PFSK-1 (cell line): ENCODE measurements around the gene GMCL1.

Experiments
- FOXP2 ChIP-seq: optimal IDR thresholded peaks from 2 replicates; pipeline ENCODE3; 2011; ENCODE audit warnings: borderline replicate concordance, control low read depth, inconsistent platforms; ENCODE audit not compliant: insufficient read depth; ENCODE audit errors: extremely low read length, extremely low read depth
- POLR2AphosphoS5 ChIP-seq: IDR thresholded peaks from 2 replicates; pipeline ENCODE4 v1.6.1; 2012; ENCODE audit warnings: low read depth, mild to moderate bottlenecking, control low read depth, low read length, moderate library complexity
- REST ChIP-seq, 2 experiments: IDR thresholded peaks; 2 replicates each; pipeline versions ENCODE4 v1.6.1 to v1.8.0; 2011 to 2012; ENCODE audit warnings: low read depth in 2 of 2, low read length in 2 of 2, control low read depth in 1 of 2, inconsistent platforms in 1 of 2, mild to moderate bottlenecking in 1 of 2, moderate library complexity in 1 of 2; ENCODE audit not compliant: insufficient read depth in 1 of 2
- SIN3A ChIP-seq: IDR thresholded peaks from 2 replicates; pipeline ENCODE4 v1.6.1; 2012; ENCODE audit warnings: mild to moderate bottlenecking, low read length, moderate library complexity, borderline replicate concordance; ENCODE audit not compliant: insufficient read depth
- TAF1 ChIP-seq: IDR thresholded peaks from 2 replicates; pipeline ENCODE4 v1.6.1; 2012; ENCODE audit warnings: low read length, control low read depth, borderline replicate concordance; ENCODE audit not compliant: insufficient read depth

GMCL1 gene

GRCh38 chr2:69810550-69810949 lies 18.9 kb upstream of the GMCL1 start:
- TF ChIP-seq SIN3A, result no peak
- TF ChIP-seq REST (IDR thresholded peaks at IDR 0.05; ENCODE audit: insufficient read depth in 1 of 2, low read depth in 2 of 2, low read length in 2 of 2), result no peak
- no peak for TF ChIP-seq POLR2AphosphoS5
- TF ChIP-seq FOXP2, result no peak
- no peak for TF ChIP-seq TAF1

- TF ChIP-seq REST (IDR thresholded peaks at IDR 0.05; ENCODE audit: insufficient read depth in 1 of 2, low read depth in 2 of 2, low read length in 2 of 2) (no peak), FOXP2 (no peak), TAF1 (no peak), POLR2AphosphoS5 (no peak), SIN3A (no peak)
Measured at GRCh38 chr2:69811018-69811417, 18.4 kb upstream of the GMCL1 start.

- TF ChIP-seq TAF1 (no peak), SIN3A (no peak), POLR2AphosphoS5 (no peak), FOXP2 (no peak), REST (IDR thresholded peaks at IDR 0.05; ENCODE audit: insufficient read depth in 1 of 2, low read depth in 2 of 2, low read length in 2 of 2) (no peak)
Measured at GRCh38 chr2:69811591-69811990, 17.9 kb upstream of the GMCL1 start.

- TF ChIP-seq TAF1, result no peak
- no peak for TF ChIP-seq POLR2AphosphoS5
- TF ChIP-seq FOXP2, result no peak
- no peak for TF ChIP-seq SIN3A
Measured at GRCh38 chr2:69815717-69816116, 13.7 kb upstream of the GMCL1 start.

GRCh38 chr2:69816923-69817542 lies 12.4 kb upstream of the GMCL1 start:
- TF ChIP-seq POLR2AphosphoS5 (no peak), FOXP2 (no peak), SIN3A (no peak), TAF1 (no peak), REST (IDR thresholded peaks at IDR 0.05; ENCODE audit: insufficient read depth in 1 of 2, low read depth in 2 of 2, low read length in 2 of 2) (no peak)
